Upper lobe of left lung (tissue), 4 donors: ENCODE results near the gene MLLT6.

ENCODE experiments used
- CTCF ChIP-seq, 6 experiments: fragments of 450-650 bp in 4 of 6; fragments of 200-600 bp in 2 of 6; sonication (generic) in 2 of 6; IDR thresholded peaks; one replicate each; pipeline ENCODE4 v1.5.1; 2016 to 2019; ENCODE audit warnings: antibody characterized with exemption in 6 of 6
- POLR2AphosphoS5 ChIP-seq, 2 donors: sonication (generic); formaldehyde crosslinking; IDR thresholded peaks; one replicate each; pipeline ENCODE4 v1.5.1; 2017; ENCODE audit warnings: antibody characterized with exemption in 2 of 2

- TF ChIP-seq CTCF (IDR thresholded peaks at IDR 0.05) (no peak), POLR2AphosphoS5 (IDR thresholded peaks at IDR 0.05) (no peak)
Measured at GRCh38 chr17:38746004-38746848, 41.2 kb downstream of the MLLT6 start.
